ENCODE measurements around the gene WDR62. TPM values are rescaled to one million over a fixed set of nuclear protein-coding genes. Genes with fewer than 3 reads are reported as not detected.

The WDR62 gene
- total RNA-seq, 2 experiments from 2014 or later, result 44.5 to 60.2 TPM

- BruUV-seq (replicated peaks), result no TSS peak
- Histone ChIP-seq H4K20me1 (ENCODE audit: insufficient read depth, low read length) (no peaks in the 10 kb centered on the region), H2AFZ (ENCODE audit: low read length) (no peak overlapping the region), H3K79me2 (ENCODE audit: insufficient read depth, low read depth, low read length) (no peaks in the 10 kb centered on the region), H3K9me2 (ENCODE audit: insufficient read depth, low read length) (no peaks in the 10 kb centered on the region), H3K36me3 (ENCODE audit: insufficient read depth, low read length) (peaks cover 93% of the 10 kb centered on the region), H3K4me3 (ENCODE audit: low read depth, low read length, poor library complexity, severe bottlenecking) (no peak overlapping the region), H3K9me3 (ENCODE audit: low read length) (no peaks in the 10 kb centered on the region), H3K4me2 (ENCODE audit: low read length) (no peak overlapping the region), H3K4me1 (ENCODE audit: insufficient read depth, low read length, poor library complexity, severe bottlenecking) (no peaks in the 10 kb centered on the region), H3K27ac (ENCODE audit: low read depth, low read length, poor library complexity, severe bottlenecking) (no peak overlapping the region)
- ChIA-PET POLR2A (no interaction called here), CTCF (ENCODE audit: unreplicated experiment) (no interaction called here)
- TF ChIP-seq EZH2phosphoT487 (IDR thresholded peaks at IDR 0.05; ENCODE audit: borderline replicate concordance, low read depth, low read length), result no peak
- TF ChIP-seq CTCF (conservative IDR thresholded peaks at IDR 0.05; ENCODE audit: low read length), result no peak
- intact Hi-C loops (cut with micrococcal nuclease; ENCODE audit: unreplicated experiment), result no loop called here
- no peak for DNase-seq (ENCODE audit: low spot score)
Measured at GRCh38 chr19:36099166-36099785, 44.6 kb downstream of the WDR62 start.

- peaks cover 94% of the 10 kb centered on the region for H3K36me3 ChIP-seq (ENCODE audit: insufficient read depth, low read length)
- DNase-seq (ENCODE audit: low spot score), result no peak
- POLR2A ChIA-PET, result no interaction called here
- H3K9me2 ChIP-seq (ENCODE audit: insufficient read depth, low read length), result no peaks in the 10 kb centered on the region
- CTCF ChIA-PET (ENCODE audit: unreplicated experiment), result no interaction called here
- intact Hi-C loops (cut with micrococcal nuclease; ENCODE audit: unreplicated experiment), result no loop called here
- H3K79me2 ChIP-seq (ENCODE audit: insufficient read depth, low read depth, low read length), result no peaks in the 10 kb centered on the region
- no peak overlapping the region for H3K27ac ChIP-seq (ENCODE audit: low read depth, low read length, poor library complexity, severe bottlenecking)
- no peaks in the 10 kb centered on the region for H3K9me3 ChIP-seq (ENCODE audit: low read length)
- no peak overlapping the region for H2AFZ ChIP-seq (ENCODE audit: low read length)
- no TSS peak for BruUV-seq (replicated peaks)
- no peak overlapping the region for H3K4me3 ChIP-seq (ENCODE audit: low read depth, low read length, poor library complexity, severe bottlenecking)
- TF ChIP-seq EZH2phosphoT487 (IDR thresholded peaks at IDR 0.05; ENCODE audit: borderline replicate concordance, low read depth, low read length), result no peak
- no peak for TF ChIP-seq CTCF (conservative IDR thresholded peaks at IDR 0.05; ENCODE audit: low read length)
- no peaks in the 10 kb centered on the region for H4K20me1 ChIP-seq (ENCODE audit: insufficient read depth, low read length)
- H3K4me2 ChIP-seq (ENCODE audit: low read length), result no peak overlapping the region
- H3K4me1 ChIP-seq (ENCODE audit: insufficient read depth, low read length, poor library complexity, severe bottlenecking), result no peaks in the 10 kb centered on the region
Measured at GRCh38 chr19:36100476-36100875, 45.8 kb downstream of the WDR62 start.

GRCh38 chr19:36101550-36102327 lies 47.0 kb downstream of the WDR62 start:
- Histone ChIP-seq H4K20me1 (ENCODE audit: insufficient read depth, low read length) (no peaks in the 10 kb centered on the region), H3K9me3 (ENCODE audit: low read length) (no peaks in the 10 kb centered on the region), H3K4me3 (ENCODE audit: low read depth, low read length, poor library complexity, severe bottlenecking) (no peak overlapping the region), H3K27ac (ENCODE audit: low read depth, low read length, poor library complexity, severe bottlenecking) (no peak overlapping the region), H3K9me2 (ENCODE audit: insufficient read depth, low read length) (no peaks in the 10 kb centered on the region), H2AFZ (ENCODE audit: low read length) (no peak overlapping the region), H3K4me2 (ENCODE audit: low read length) (no peak overlapping the region), H3K36me3 (ENCODE audit: insufficient read depth, low read length) (peaks cover 96% of the 10 kb centered on the region), H3K4me1 (ENCODE audit: insufficient read depth, low read length, poor library complexity, severe bottlenecking) (no peaks in the 10 kb centered on the region), H3K79me2 (ENCODE audit: insufficient read depth, low read depth, low read length) (no peaks in the 10 kb centered on the region)
- POLR2A ChIA-PET, result interaction anchor here (0.6 kb wide), 1 partner anchor 465 kb away, joined by 3 read pairs; no protein-coding TSS in a partner anchor
- TF ChIP-seq CTCF (conservative IDR thresholded peaks at IDR 0.05; ENCODE audit: low read length) (no peak), EZH2phosphoT487 (IDR thresholded peaks at IDR 0.05; ENCODE audit: borderline replicate concordance, low read depth, low read length) (no peak)
- CTCF ChIA-PET (ENCODE audit: unreplicated experiment), result interaction anchor here (0.6 kb wide), 1 partner anchor 473 kb away, joined by 3 read pairs; the partner anchor contains the start of gene RBM42
- no peak for DNase-seq (ENCODE audit: low spot score)
- intact Hi-C loops (cut with micrococcal nuclease; ENCODE audit: unreplicated experiment), result no loop called here
- no TSS peak for BruUV-seq (replicated peaks)

All from OCI-LY7 (cell line).